HCT116 (cell line): ENCODE measurements around the gene NTHL1.

ENCODE experiments used
- EZH2phosphoT487 ChIP-seq: fragments of 200-600 bp; IDR thresholded peaks from 2 replicates; pipeline ENCODE4 v1.6.1; 2018; ENCODE audit warnings: antibody characterized with exemption, borderline replicate concordance
- JUND ChIP-seq: IDR thresholded peaks from 2 replicates; pipeline ENCODE4 v1.6.1; 2012
- POLR2A ChIP-seq: IDR thresholded peaks from 2 replicates; pipeline ENCODE4 v1.7.0; 2011; ENCODE audit warnings: borderline replicate concordance; ENCODE audit not compliant: insufficient read depth, insufficient read length; ENCODE audit errors: extremely low read depth
- RAD21 ChIP-seq: IDR thresholded peaks from 2 replicates; pipeline ENCODE4 v1.6.1; 2012; ENCODE audit warnings: low read depth, mild to moderate bottlenecking
- SIN3A ChIP-seq: IDR thresholded peaks from 2 replicates; pipeline ENCODE4 v1.6.1; 2012; ENCODE audit warnings: low read depth
- SRF ChIP-seq: IDR thresholded peaks from 2 replicates; pipeline ENCODE4 v1.6.1; 2012; ENCODE audit warnings: low read depth
- TCF7L2 ChIP-seq: IDR thresholded peaks from 2 replicates; pipeline ENCODE4 v1.7.0; 2011; ENCODE audit warnings: borderline replicate concordance, inconsistent platforms; ENCODE audit not compliant: insufficient read depth, insufficient read length; ENCODE audit errors: extremely low read depth
- YY1 ChIP-seq: IDR thresholded peaks from 2 replicates; pipeline ENCODE4 v1.6.1; 2011; ENCODE audit warnings: low read length, low read depth, moderate library complexity, mild to moderate bottlenecking; ENCODE audit not compliant: insufficient replicate concordance; ENCODE audit errors: extremely low read depth
- ZFX ChIP-seq: fragments of 450-650 bp; IDR thresholded peaks from 2 replicates; pipeline ENCODE4 v1.6.1; 2017
- TF ChIP-seq, protein P1 (sequence below), 3 experiments: fragments of 200-600 bp in 1 of 3; sonication (generic) in 1 of 3; IDR thresholded peaks in 2 of 3; conservative IDR thresholded peaks in 1 of 3; 2 replicates each; pipeline ENCODE4 v1.5.1; 2012 to 2017; ENCODE audit warnings: low read depth in 2 of 3, low read length in 2 of 3, antibody characterized with exemption in 1 of 3, borderline replicate concordance in 1 of 3, control low read depth in 1 of 3, mild to moderate bottlenecking in 1 of 3, mixed read lengths in 1 of 3, mixed run types in 1 of 3, moderate library complexity in 1 of 3; ENCODE audit not compliant: insufficient read depth in 1 of 3

GRCh38 chr16:2038382-2039231 is 9.0 kb downstream of the NTHL1 start:
- TF ChIP-seq, protein P1, sequence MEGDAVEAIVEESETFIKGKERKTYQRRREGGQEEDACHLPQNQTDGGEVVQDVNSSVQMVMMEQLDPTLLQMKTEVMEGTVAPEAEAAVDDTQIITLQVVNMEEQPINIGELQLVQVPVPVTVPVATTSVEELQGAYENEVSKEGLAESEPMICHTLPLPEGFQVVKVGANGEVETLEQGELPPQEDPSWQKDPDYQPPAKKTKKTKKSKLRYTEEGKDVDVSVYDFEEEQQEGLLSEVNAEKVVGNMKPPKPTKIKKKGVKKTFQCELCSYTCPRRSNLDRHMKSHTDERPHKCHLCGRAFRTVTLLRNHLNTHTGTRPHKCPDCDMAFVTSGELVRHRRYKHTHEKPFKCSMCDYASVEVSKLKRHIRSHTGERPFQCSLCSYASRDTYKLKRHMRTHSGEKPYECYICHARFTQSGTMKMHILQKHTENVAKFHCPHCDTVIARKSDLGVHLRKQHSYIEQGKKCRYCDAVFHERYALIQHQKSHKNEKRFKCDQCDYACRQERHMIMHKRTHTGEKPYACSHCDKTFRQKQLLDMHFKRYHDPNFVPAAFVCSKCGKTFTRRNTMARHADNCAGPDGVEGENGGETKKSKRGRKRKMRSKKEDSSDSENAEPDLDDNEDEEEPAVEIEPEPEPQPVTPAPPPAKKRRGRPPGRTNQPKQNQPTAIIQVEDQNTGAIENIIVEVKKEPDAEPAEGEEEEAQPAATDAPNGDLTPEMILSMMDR (IDR thresholded peaks at IDR 0.05 in 2 of 3, conservative IDR thresholded peaks at IDR 0.05 in 1 of 3; ENCODE audit: borderline replicate concordance in 1 of 3, insufficient read depth in 1 of 3, low read depth in 2 of 3, low read length in 2 of 3): no peak
- no peak for TF ChIP-seq RAD21
- TF ChIP-seq YY1: no peak
- no peak for TF ChIP-seq JUND
- TF ChIP-seq ZFX: no peak
- TF ChIP-seq POLR2A: no peak
- TF ChIP-seq EZH2phosphoT487: no peak
- no peak for TF ChIP-seq SIN3A
- no peak for TF ChIP-seq SRF
- TF ChIP-seq TCF7L2: no peak
